H9 (cell line): ENCODE measurements around the gene VPS4A. TPM values are rescaled to one million over a fixed set of nuclear protein-coding genes. Genes with fewer than 3 reads are reported as not detected.

Experiments used
- DNase-seq: peaks from one replicate; pipeline ENCODE4 v3.0.0-alpha.2; 2017
- H2AFZ ChIP-seq: one replicate; pipeline ENCODE4 v1.6.1; 2013; ENCODE audit warnings: mild to moderate bottlenecking, low read length, control low read depth, moderate library complexity
- H2AK5ac ChIP-seq: 2 replicates; pipeline ENCODE4 v1.6.1; 2013; ENCODE audit warnings: low read length, control low read depth, mixed read lengths; ENCODE audit not compliant: insufficient read length
- H2BK120ac ChIP-seq: one replicate; pipeline ENCODE4 v1.6.1; 2013; ENCODE audit warnings: low read depth, mild to moderate bottlenecking, low read length, control low read depth, inconsistent platforms; ENCODE audit not compliant: poor library complexity, severe bottlenecking
- H2BK12ac ChIP-seq: 2 replicates; pipeline ENCODE4 v1.6.1; 2013; ENCODE audit warnings: low read length, control low read depth, mixed read lengths, low read depth; ENCODE audit not compliant: insufficient read length
- H2BK15ac ChIP-seq: 2 replicates; pipeline ENCODE4 v1.6.1; 2013; ENCODE audit warnings: low read depth, low read length, control low read depth
- H2BK20ac ChIP-seq: one replicate; pipeline ENCODE4 v1.6.1; 2013; ENCODE audit warnings: low read depth, mild to moderate bottlenecking, low read length, control low read depth, inconsistent platforms; ENCODE audit not compliant: poor library complexity, severe bottlenecking
- H2BK5ac ChIP-seq: 2 replicates; pipeline ENCODE4 v1.6.1; 2013; ENCODE audit warnings: low read length, control low read depth, mixed read lengths; ENCODE audit not compliant: insufficient read length
- H3K14ac ChIP-seq: 2 replicates; pipeline ENCODE4 v1.6.1; 2013; ENCODE audit warnings: low read length, control low read depth; ENCODE audit not compliant: insufficient read depth
- H3K18ac ChIP-seq: 2 replicates; pipeline ENCODE4 v1.6.1; 2013; ENCODE audit warnings: low read depth, mild to moderate bottlenecking, mixed read lengths, low read length, control low read depth; ENCODE audit not compliant: insufficient read length
- H3K23ac ChIP-seq: 2 replicates; pipeline ENCODE4 v1.6.1; 2013; ENCODE audit warnings: low read length, control low read depth, mixed read lengths, low read depth; ENCODE audit not compliant: insufficient read length
- H3K23me2 ChIP-seq: 2 replicates; pipeline ENCODE4 v1.6.1; 2013; ENCODE audit warnings: low read depth, mild to moderate bottlenecking, mixed read lengths, low read length, control low read depth; ENCODE audit not compliant: insufficient read length, poor library complexity, severe bottlenecking
- H3K27ac ChIP-seq: 2 replicates; pipeline ENCODE4 v1.5.1; 2013; ENCODE audit warnings: low read length, control low read depth, mixed read lengths, low read depth; ENCODE audit not compliant: insufficient read length
- H3K27me3 ChIP-seq: 2 replicates; pipeline ENCODE4 v1.6.1; 2013; ENCODE audit warnings: low read length, control low read depth, inconsistent platforms; ENCODE audit not compliant: insufficient read depth
- H3K4ac ChIP-seq: 2 replicates; pipeline ENCODE4 v1.6.1; 2013; ENCODE audit warnings: low read depth, mild to moderate bottlenecking, control low read depth, inconsistent platforms, low read length, moderate library complexity
- H3K4me1 ChIP-seq: 2 replicates; pipeline ENCODE4 v1.6.1; 2013; ENCODE audit warnings: low read length, control low read depth, inconsistent platforms; ENCODE audit not compliant: insufficient read depth
- H3K4me2 ChIP-seq: 2 replicates; pipeline ENCODE4 v1.6.1; 2013; ENCODE audit warnings: low read length, control low read depth, mixed read lengths; ENCODE audit not compliant: insufficient read length, insufficient read depth
- H3K56ac ChIP-seq: 2 replicates; pipeline ENCODE4 v1.6.1; 2013; ENCODE audit warnings: low read depth, mild to moderate bottlenecking, mixed read lengths, low read length, control low read depth; ENCODE audit not compliant: insufficient read length
- H3K79me1 ChIP-seq: 2 replicates; pipeline ENCODE4 v1.6.1; 2013; ENCODE audit warnings: low read depth, mild to moderate bottlenecking, moderate library complexity, low read length, control low read depth, inconsistent platforms; ENCODE audit not compliant: insufficient read depth, poor library complexity, severe bottlenecking
- H3K79me2 ChIP-seq: 2 replicates; pipeline ENCODE4 v1.6.1; 2013; ENCODE audit warnings: low read length, control low read depth, inconsistent platforms; ENCODE audit not compliant: insufficient read depth
- H3K9ac ChIP-seq: 2 replicates; pipeline ENCODE4 v1.6.1; 2013; ENCODE audit warnings: low read length, control low read depth, mixed read lengths; ENCODE audit not compliant: insufficient read length; ENCODE audit errors: extremely low read depth
- H3K9me3 ChIP-seq: one replicate; pipeline ENCODE4 v1.6.1; 2013; ENCODE audit warnings: low read depth, low read length, inconsistent platforms; ENCODE audit not compliant: control insufficient read depth
- H3T11ph ChIP-seq: one replicate; pipeline ENCODE4 v1.6.1; 2013; ENCODE audit warnings: mild to moderate bottlenecking, low read length, control low read depth, inconsistent platforms
- H4K20me1 ChIP-seq: one replicate; pipeline ENCODE4 v1.6.1; 2013; ENCODE audit not compliant: control insufficient read depth, insufficient read length, insufficient read depth
- H4K5ac ChIP-seq: 2 replicates; pipeline ENCODE4 v1.6.1; 2013; ENCODE audit warnings: low read depth, mild to moderate bottlenecking, mixed read lengths, low read length, control low read depth; ENCODE audit not compliant: insufficient read length
- H4K8ac ChIP-seq: replicated peaks from 2 replicates; pipeline ENCODE4 v1.6.1; 2013; ENCODE audit warnings: low read length, control low read depth, mixed read lengths, low read depth; ENCODE audit not compliant: insufficient read length
- H4K91ac ChIP-seq: 2 replicates; pipeline ENCODE4 v1.6.1; 2013; ENCODE audit warnings: low read depth, mild to moderate bottlenecking, moderate library complexity, mixed read lengths, low read length, control low read depth; ENCODE audit not compliant: insufficient read length
- H3K27ac Mint-ChIP-seq, 3 experiments: 2 replicates in 2 of 3; 3 replicates in 1 of 3; pipeline ENCODE4 v1.8.0; 2020 to 2021; ENCODE audit warnings: mixed read lengths in 3 of 3, mild to moderate bottlenecking in 1 of 3, moderate library complexity in 1 of 3
- H3K27me3 Mint-ChIP-seq: 2 replicates; pipeline ENCODE4 v1.8.0; 2021; ENCODE audit warnings: low read depth, mild to moderate bottlenecking, moderate library complexity, mixed read lengths
- H3K36me3 Mint-ChIP-seq, 3 experiments: 2 replicates in 2 of 3; 3 replicates in 1 of 3; pipeline ENCODE4 v1.8.0; 2020 to 2021; ENCODE audit warnings: low read depth in 3 of 3, mixed read lengths in 3 of 3; ENCODE audit not compliant: insufficient read depth in 1 of 3
- H3K4me1 Mint-ChIP-seq, 2 experiments: 2 replicates each; pipeline ENCODE4 v1.8.0; 2020; ENCODE audit warnings: mixed read lengths in 2 of 2
- H3K4me3 Mint-ChIP-seq, 2 experiments: 2 replicates in 1 of 2; 3 replicates in 1 of 2; pipeline ENCODE4 v1.8.0; 2020 to 2021; ENCODE audit warnings: mild to moderate bottlenecking in 2 of 2, mixed read lengths in 2 of 2, moderate library complexity in 1 of 2
- H3K9me3 Mint-ChIP-seq, 2 experiments: 2 replicates in 1 of 2; 3 replicates in 1 of 2; pipeline ENCODE4 v1.8.0; 2020; ENCODE audit warnings: mild to moderate bottlenecking in 2 of 2, mixed read lengths in 2 of 2, moderate library complexity in 1 of 2
- CTCF ChIP-seq: fragments of 200-600 bp; sonication (generic); conservative IDR thresholded peaks from 3 replicates; pipeline ENCODE4 v1.8.0; 2021; ENCODE audit warnings: antibody characterized with exemption, mild to moderate bottlenecking
- WGBS: extraction: QIAGEN DNeasy Blood & Tissue Kit; methylation state at CpG from one replicate; pipeline ENCODE4 v1.1.7; 2013; ENCODE audit warnings: missing lambda C conversion rate, low lambda C conversion rate, mixed read lengths; ENCODE audit not compliant: insufficient read length; ENCODE audit errors: extremely low coverage; 5-methylcytosine and 5-hydroxymethylcytosine counted together
- total RNA-seq: library from RNA; stranded (reverse); gene quantifications from 2 replicates; pipeline ENCODE4 v1.2.1, GENCODE V29; 2021

Gene VPS4A
- total RNA-seq, 1 experiment from 2014 or later, result 27.1 TPM

DNA sequence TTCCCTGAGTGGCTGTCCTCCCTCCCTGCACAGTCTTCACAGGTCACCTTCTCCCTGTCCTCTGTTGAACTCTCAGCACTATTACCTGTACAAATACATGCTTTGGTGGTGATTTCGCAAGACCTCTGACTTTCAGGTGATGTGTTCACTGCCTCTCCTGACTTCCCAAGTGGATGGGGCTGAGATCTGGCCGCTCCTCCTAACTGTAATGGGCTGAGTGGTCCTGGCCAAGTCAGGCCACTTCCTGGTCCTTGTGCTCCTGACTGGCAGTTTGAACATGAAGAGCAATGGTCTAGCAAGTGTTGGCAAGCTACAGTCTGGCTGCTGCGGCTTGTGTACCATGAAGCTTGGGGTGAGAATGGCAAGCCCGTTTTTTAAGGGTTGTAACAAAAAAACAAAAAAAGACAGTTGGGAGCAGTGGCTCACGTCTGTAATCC is 52.1 kb downstream of the VPS4A start:
- H3K27me3 ChIP-seq, result no peaks in the 10 kb centered on the region
- H2BK120ac ChIP-seq, result no peak overlapping the region
- H2BK5ac ChIP-seq, result no peak overlapping the region
- no peak overlapping the region for H4K5ac ChIP-seq
- H3K23ac ChIP-seq, result no peak overlapping the region
- no peak overlapping the region for H3K18ac ChIP-seq
- no peak overlapping the region for H4K8ac ChIP-seq
- no peaks in the 10 kb centered on the region for H3K23me2 ChIP-seq
- H2AK5ac ChIP-seq, result no peak overlapping the region
- no peak overlapping the region for H3K4me2 ChIP-seq
- no peaks in the 10 kb centered on the region for H3K27me3 Mint-ChIP-seq
- no peaks in the 10 kb centered on the region for H3K4me1 ChIP-seq
- no peaks in the 10 kb centered on the region for H3K4me1 Mint-ChIP-seq
- no peaks in the 10 kb centered on the region for H3K9me3 ChIP-seq
- no peak overlapping the region for H2BK12ac ChIP-seq
- no peak overlapping the region for H3K27ac ChIP-seq
- no peak for DNase-seq
- H3K36me3 Mint-ChIP-seq, result peaks cover 8 to 35% (median 27%) of the 10 kb centered on the region in 3 experiments; a peak in 6 of 7 replicates
- no peak overlapping the region for H3K9ac ChIP-seq
- H2AFZ ChIP-seq, result no peak overlapping the region
- no peak for TF ChIP-seq CTCF
- H3K79me1 ChIP-seq, result no peaks in the 10 kb centered on the region
- H3K4me3 Mint-ChIP-seq, result no peak overlapping the region
- H4K20me1 ChIP-seq, result no peaks in the 10 kb centered on the region
- H2BK15ac ChIP-seq, result no peak overlapping the region
- H3K14ac ChIP-seq, result no peak overlapping the region
- no peak overlapping the region for H3K4ac ChIP-seq
- H3T11ph ChIP-seq, result no peak overlapping the region
- WGBS, result no CpG with 5 or more reads among the region's 5 CpGs
- no peaks in the 10 kb centered on the region for H3K79me2 ChIP-seq
- H3K56ac ChIP-seq, result no peak overlapping the region
- H3K9me3 Mint-ChIP-seq, result no peaks in the 10 kb centered on the region
- no peak overlapping the region for H4K91ac ChIP-seq
- H3K27ac Mint-ChIP-seq, result peak overlapping the region in 2 of 3 experiments; percentile 14 to 52; a peak in 3 of 7 replicates
- H2BK20ac ChIP-seq, result no peak overlapping the region
